ENCODE results near the gene TMEM17.
"Not testable (repeated sequence)": the region's sequence is repeated elsewhere in the genome, so short reads cannot be mapped to it uniquely, and the experiment has no call there.

TMEM17 gene, protein sequence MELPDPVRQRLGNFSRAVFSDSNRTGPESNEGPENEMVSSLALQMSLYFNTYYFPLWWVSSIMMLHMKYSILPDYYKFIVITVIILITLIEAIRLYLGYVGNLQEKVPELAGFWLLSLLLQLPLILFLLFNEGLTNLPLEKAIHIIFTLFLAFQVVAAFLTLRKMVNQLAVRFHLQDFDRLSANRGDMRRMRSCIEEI

DNA sequence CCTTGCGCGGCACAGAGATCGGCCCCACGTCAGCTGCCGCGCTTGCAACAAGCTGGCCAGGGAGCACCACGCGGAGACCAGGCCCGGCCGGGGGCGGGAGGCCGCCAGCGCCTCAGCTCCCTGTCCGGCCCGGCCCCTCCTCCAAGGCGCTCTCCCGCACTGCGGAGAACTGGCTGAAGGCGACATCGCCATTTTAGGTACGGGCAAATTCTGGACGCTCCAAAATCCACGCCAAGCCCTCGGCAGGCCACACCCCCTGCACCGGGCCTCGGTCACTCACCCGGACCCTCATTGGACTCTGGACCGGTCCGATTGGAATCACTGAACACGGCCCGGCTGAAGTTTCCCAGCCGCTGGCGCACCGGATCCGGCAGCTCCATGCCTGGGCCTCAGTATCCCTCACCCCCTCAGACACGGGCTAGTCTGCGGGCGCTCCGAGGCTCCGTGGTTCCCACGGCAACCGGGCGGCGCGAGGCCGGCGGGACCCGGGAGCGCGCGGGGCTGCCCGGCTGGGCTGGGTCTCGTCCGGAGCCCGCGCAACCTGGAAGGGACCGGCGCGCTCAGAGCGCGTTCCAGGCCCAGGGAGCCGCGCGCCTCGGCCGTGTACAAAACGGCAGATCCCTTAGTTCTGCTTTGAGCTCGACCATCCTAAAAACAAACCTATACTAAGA lies at the start of gene TMEM17:
Gene TMEM17 (minus strand): TSS at position 446 of the 671 bp plus-strand sequence. CDS start 66 bp downstream, at position 380.
- H3K4me3 ChIP-seq (ENCODE audit: low read length): peak within 1 kb of the TSS; percentile 73
- no peak for TF ChIP-seq ZNF274 (IDR thresholded peaks at IDR 0.05; ENCODE audit: low read depth, low read length)

DNA sequence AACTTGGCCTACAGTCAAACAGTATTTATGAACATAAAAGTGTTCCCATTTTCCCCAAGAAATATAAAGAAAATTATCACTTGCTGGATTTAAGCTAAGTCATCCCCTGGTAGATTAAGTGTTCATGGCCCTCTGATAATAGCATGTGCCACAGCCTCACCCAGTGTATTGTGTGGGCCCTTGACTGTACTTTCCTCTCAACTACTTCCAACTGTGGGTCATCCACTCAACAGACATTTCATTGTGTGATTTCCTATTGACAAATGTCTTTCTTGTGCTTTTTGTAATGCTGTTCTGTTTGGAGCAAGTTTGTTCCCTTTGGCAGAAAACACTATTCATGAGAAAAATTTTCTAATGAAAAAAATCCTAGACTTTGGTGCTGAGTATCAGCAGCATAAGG lies 48.4 kb upstream of the TMEM17 start:
- TF ChIP-seq ZNF274 (IDR thresholded peaks at IDR 0.05; ENCODE audit: low read depth, low read length): no peak
- H3K4me3 ChIP-seq (ENCODE audit: low read length): no peak overlapping the region

DNA sequence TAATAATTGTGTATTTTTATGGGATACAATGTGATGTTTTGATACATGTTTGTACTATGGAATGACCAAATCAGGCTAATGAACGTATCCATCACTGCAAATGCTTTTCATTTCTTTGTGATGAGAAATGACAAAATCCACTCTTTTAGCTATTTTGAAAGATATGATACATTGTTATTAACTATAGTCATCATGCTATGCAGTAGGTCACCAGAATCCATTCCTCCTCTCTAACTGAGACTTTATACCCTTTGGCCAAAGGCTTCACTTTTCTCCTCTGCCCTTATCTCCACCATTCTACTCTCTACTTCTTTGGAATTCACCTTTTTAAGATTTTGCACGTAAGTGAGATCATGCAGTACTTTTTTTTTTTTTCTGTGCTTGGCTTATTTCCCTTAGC lies 44.5 kb upstream of the TMEM17 start:
- no peak overlapping the region for H3K4me3 ChIP-seq (ENCODE audit: low read length)
- TF ChIP-seq ZNF274 (IDR thresholded peaks at IDR 0.05; ENCODE audit: low read depth, low read length): no peak

DNA sequence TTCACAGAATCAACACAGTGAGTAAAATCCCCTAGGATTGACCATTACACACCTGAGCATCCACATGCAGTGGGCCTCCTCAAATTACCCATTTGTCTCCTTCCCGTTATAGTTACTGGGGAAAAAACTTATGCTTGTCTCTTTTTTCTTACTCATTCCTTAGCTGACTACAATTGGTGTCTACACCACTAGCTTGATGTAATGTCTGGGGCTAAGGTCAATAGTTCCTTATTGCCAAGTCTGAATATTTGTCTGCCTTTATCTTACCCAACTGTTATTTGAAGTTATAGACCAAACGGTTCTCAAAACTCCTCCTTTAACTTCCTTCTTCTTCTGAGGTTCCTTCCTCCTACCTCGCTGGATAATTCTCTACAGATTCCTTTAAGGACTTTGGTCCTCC lies 41.9 kb upstream of the TMEM17 start:
- no peak for TF ChIP-seq ZNF274 (IDR thresholded peaks at IDR 0.05; ENCODE audit: low read depth, low read length)
- H3K4me3 ChIP-seq (ENCODE audit: low read length): no peak overlapping the region

DNA sequence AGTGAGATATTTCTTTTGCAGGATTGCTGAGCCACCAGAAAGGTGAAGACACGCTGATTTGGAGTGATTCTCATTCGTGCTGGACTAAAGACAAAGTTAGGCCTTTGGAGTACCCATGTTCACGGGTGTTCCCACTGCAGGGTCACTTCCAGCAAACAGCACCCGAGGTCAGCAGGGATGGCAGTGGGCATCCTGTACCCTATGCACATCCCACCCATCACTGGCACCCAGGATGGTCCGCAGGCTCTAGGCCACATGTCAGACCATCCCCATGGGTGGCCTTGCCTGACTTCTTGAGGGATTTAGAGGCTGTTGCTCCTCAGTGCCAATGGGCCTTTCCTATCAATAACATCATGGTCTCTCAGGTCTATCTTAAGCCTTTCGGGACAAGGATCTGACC lies 39.3 kb upstream of the TMEM17 start:
- TF ChIP-seq ZNF274 (IDR thresholded peaks at IDR 0.05; ENCODE audit: low read depth, low read length): no peak
- H3K4me3 ChIP-seq (ENCODE audit: low read length): no peak overlapping the region

DNA sequence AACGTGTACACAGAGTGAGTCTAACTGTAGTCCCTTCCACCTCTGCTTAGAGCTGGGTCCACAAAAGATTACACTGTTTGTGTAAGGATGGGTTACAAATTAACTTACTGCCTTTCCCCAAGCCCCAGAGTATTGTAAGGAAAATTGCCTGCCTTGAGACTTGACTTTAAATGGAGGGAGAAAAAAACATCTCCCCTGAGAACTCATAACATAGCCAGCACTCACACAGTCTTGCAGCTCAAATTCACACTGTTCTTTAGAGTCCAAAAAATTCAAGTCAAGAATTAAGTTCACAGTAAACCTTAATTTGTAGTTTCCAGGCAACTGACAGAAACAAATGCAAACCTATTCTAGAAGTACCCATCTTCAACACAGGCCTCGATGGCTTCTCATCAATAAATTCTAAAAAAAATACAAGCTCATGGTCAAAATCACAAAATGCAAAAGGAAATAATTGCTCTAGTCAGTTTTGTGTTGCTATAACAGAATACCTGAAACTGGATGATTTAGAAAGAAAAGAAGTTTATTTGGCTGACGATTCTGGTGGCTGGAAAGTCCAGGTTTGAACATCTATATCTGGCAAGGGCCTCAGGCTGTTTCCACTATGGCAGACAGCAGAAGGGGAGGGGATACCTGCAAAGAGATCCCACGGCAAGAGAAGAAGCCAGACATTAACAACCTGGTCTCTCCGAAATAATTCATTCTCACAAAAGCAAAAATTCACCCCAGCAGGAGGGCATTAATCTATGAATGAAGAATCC lies 34.6 kb upstream of the TMEM17 start:
- no peak for TF ChIP-seq ZNF274 (IDR thresholded peaks at IDR 0.05; ENCODE audit: low read depth, low read length)
- H3K4me3 ChIP-seq (ENCODE audit: low read length): no peak overlapping the region

DNA sequence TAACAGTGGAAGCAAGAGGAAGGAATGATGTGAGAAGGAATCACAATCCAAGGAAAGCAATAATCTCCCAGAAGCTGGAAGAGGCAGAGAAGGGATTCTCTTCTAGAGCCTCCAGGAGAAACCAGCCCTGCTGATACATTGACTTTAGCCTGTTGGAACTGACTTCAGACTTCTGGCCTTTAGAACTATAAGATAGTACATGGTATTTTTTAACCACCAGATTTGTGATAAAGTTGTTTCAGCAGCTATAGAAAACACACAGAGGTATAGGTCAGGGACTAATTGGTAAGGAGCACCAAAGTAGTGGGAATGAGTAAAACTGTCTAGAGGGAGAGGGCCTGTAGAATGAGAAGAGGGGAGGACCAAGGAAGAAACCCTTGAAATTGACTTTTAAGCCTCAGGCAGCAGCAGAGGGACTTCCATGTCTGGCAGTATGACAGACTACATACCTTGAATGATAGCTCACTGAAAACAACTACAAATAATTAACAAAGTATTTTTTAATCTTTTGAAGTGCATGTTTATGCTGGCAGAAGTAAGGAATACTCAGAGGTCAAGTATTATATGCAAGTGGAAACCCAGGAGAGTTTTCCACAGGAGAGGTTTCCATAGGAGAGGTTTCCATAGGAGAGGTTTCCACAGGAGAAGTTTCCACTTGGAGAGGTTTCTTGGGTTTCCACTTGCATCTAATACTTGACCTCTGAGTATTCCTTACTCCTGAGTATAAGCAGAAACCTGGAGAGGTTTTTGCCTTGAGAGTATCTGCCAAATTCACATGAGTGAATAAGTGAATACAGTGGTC lies 33.8 kb upstream of the TMEM17 start:
- no peak for TF ChIP-seq ZNF274 (IDR thresholded peaks at IDR 0.05; ENCODE audit: low read depth, low read length)
- no peak overlapping the region for H3K4me3 ChIP-seq (ENCODE audit: low read length)

DNA sequence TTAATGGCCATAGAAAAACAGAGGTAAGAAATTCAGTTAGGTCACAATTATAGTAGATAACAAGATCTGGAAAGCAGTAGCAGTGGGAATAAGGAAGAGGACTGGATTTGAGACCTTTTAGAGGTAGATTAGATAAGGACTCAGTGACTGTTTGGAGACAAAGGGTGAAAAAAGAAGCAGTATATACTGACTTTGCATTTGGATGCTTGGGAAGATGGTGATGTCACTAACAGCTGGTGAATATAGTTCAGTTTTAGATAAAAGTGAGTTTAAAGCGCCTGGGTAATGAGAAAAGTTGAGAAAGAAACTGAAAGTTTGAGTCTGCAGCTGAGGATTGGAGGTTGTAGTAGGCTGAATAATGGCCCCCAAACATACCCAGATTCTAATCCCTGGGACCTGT lies 32.8 kb upstream of the TMEM17 start:
- no peak for TF ChIP-seq ZNF274 (IDR thresholded peaks at IDR 0.05; ENCODE audit: low read depth, low read length)
- H3K4me3 ChIP-seq (ENCODE audit: low read length): no peak overlapping the region

DNA sequence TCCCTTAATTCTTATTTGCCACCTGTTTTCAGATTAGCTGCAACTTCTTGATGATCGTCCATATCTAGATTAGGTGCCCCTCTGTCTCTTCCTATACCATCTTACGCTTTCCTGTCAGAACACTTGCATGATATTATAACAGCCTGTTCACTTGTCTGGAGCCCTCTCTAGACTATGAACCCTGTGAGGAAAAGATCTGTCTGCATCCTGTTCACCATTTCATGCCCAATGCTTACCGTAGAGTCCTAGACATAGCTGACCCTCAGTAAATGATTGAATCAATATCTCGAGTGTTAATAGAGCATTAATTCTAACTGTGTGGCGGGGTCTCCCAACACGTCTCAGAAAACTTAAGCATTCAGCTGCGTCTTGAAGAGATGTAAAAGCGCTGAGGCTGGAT lies 31.8 kb upstream of the TMEM17 start:
- no peak for TF ChIP-seq ZNF274 (IDR thresholded peaks at IDR 0.05; ENCODE audit: low read depth, low read length)
- H3K4me3 ChIP-seq (ENCODE audit: low read length): no peak overlapping the region

DNA sequence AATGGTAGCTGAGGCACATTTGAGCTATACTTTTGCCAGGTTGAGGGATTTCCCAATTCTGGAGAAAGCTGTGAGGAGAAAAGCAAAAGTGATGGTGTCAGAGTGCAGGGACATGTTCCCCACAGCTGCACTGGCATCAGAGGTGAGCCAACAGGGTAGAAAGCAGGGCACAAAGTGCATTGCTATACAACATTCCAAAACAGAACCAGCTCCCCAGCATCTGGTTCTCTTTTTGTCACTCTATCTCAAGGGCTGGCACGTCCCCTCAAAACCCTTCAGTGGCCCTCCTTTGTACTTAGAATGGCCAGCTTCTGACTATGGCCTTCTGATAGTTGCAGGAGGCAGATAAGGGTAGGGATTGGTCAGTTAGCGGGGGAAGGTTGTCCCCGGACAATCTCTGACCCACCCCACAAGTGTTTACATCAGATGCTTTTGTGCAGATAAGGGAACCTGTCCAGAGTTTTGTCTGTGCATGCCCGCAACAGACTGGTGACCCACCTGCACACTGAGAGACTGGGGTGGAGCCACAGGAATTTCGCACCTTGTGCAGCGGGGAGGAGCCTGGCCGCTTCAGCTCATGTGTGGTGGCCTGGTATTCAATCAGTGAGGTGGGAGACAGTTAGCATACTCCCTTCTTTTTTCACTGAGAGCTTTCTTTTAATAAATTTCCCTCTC lies 31.0 kb upstream of the TMEM17 start:
- no peak overlapping the region for H3K4me3 ChIP-seq (ENCODE audit: low read length)
- no peak for TF ChIP-seq ZNF274 (IDR thresholded peaks at IDR 0.05; ENCODE audit: low read depth, low read length)

DNA sequence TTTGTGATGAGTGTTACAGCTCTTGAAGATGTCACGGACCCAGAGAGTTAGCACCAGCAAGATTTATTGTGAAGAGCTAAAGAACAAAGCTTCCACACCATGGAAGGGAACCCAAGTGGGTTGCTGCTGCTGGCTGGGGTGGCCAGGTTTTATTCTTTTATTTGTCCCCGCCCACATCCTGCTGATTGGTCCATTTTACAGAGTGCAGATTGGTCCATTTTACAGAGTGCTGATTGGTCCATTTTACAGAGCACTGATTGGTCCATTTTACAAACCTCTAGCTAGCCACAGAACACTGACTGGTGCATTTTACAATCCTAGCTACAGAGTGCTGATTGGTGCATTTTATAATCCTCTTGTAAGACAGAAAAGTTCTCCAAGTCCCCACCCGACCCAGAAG lies 29.5 kb upstream of the TMEM17 start:
- not testable (repeated sequence) for H3K4me3 ChIP-seq (ENCODE audit: low read length)

DNA sequence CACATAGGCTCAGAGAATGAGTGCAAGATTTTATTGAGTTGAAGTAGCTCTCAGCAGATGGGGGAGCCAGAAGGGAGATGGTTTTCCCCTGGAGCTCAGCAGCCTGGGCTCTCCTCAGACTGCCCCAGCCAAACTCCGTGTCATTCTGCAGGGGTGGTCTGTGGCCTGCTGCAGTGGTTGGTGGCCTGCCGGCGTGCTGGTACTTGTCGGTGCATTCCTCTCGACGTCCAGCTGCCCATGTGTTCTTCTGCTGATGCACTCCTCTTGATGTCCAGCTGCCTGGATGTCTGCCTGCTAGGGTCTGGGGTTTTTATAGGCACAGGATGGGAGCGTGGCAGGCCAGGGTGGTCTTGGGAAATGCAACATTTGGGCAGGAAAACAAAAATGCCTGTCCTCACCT lies 25.6 kb upstream of the TMEM17 start:
- no peak for TF ChIP-seq ZNF274 (IDR thresholded peaks at IDR 0.05; ENCODE audit: low read depth, low read length)

DNA sequence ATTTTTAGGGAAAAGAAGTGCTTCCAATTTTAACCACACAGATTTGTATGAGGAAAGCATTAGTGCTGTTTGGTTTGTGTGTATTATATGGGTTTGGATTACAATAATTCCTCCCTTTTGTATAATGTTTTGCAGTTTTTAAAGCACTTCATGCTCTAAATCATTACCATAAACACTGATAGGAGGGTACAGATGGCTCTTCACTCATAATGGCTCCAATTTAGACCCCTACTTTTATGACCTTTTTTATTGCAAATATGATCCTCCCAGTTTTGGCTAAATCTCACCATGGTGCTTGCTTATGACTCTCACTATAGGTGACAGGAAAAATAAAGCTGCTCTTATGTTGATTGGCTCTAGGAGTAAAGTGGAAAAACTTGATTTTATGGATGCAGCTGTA lies 23.8 kb upstream of the TMEM17 start:
- no peak for TF ChIP-seq ZNF274 (IDR thresholded peaks at IDR 0.05; ENCODE audit: low read depth, low read length)
- H3K4me3 ChIP-seq (ENCODE audit: low read length): no peak overlapping the region

More for the DNA sequence above, 25.6 kb upstream of the TMEM17 start:
- H3K4me3 ChIP-seq (ENCODE audit: low read length): no peak overlapping the region
